ENCODE results near the gene TNS3. TPM values are rescaled to one million over a fixed set of nuclear protein-coding genes. Genes with fewer than 3 reads are reported as not detected.

Gene TNS3
- total and polyA plus RNA-seq, 2 of the 13 experiments (the other 11 are each of a cell fraction or from before 2014, with no cell fraction given), result 52.9 to 55.7 TPM

DNA sequence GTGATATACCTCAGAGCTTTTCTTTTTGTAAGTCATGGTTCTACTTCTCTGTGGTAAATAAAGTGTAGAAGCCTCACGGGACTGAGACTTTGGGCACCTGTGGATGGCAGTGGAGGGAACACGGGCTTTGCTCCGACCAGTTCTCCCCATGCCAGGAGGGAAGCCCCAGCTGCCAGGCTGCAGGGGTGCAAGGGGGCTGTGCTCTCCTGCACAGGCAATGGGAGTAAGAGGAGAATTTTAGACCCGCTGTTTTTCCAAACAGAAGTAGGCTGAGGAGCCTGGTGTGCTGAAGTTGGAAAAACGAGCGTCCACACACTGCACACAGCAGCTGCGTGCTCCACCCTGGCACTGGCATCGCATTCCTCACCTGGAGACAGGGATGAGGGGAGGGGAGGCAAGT lies 282.4 kb downstream of the TNS3 start:
- Histone ChIP-seq H3K9me3 (ENCODE audit: low read length) (no peaks in the 10 kb centered on the region), H3K79me2 (ENCODE audit: insufficient read depth, low read length) (no peaks in the 10 kb centered on the region), H2AFZ (ENCODE audit: low read length) (no peak overlapping the region), H3K4me1 (ENCODE audit: insufficient read depth, low read length) (peaks cover 15% of the 10 kb centered on the region), H3K27me3 (ENCODE audit: control insufficient read depth in 1 of 2, insufficient read depth in 2 of 2, low read length in 2 of 2) (no peaks in the 10 kb centered on the region), H4K20me1 (ENCODE audit: insufficient read depth, low read length) (peaks cover 40% of the 10 kb centered on the region), H3K9ac (ENCODE audit: insufficient read depth, low read depth, low read length) (no peak overlapping the region), H3K27ac (ENCODE audit: extremely low read length, insufficient read depth, low read length) (no peak overlapping the region), H3K36me3 (replicated peaks in 1 of 2; ENCODE audit: control insufficient read depth in 1 of 2, insufficient read depth in 2 of 2, low read length in 2 of 2) (peaks cover 47 to 90% of the 10 kb centered on the region in 2 experiments), H3K4me2 (ENCODE audit: low read depth, low read length) (no peak overlapping the region), H3K4me3 (replicated peaks in 1 of 3; ENCODE audit: insufficient read depth in 1 of 3, low read depth in 2 of 3, low read length in 3 of 3) (no peak overlapping the region)
- in situ Hi-C loops (cut with HindIII; ENCODE audit: extremely low pct_ligation_motif_present, low pct_unique_long_range_greater_than_20kb) (loop anchor here (25.0 kb wide), 1 partner anchor 538 kb away; no protein-coding TSS in a partner anchor), intact Hi-C loops (cut with micrococcal nuclease; ENCODE audit: unreplicated experiment) (no loop called here)
- DNase-seq (ENCODE audit: low spot score) (no peak), FAIRE-seq (no peak), ATAC-seq (no peak)
- WGBS (ENCODE audit: low lambda C conversion rate), result 94% methylated on average over 7 of the region's 8 CpGs
- CTCF ChIA-PET (ENCODE audit: low intra/inter-chr PET ratio, low total read pairs), result no interaction called here
- POLR2A ChIA-PET, result no interaction called here
- TSS peak; percentile 27 for BruUV-seq (replicated peaks)
- TF ChIP-seq KMT2B (CRISPR knock-in tag; IDR thresholded peaks at IDR 0.05), result no peak

DNA sequence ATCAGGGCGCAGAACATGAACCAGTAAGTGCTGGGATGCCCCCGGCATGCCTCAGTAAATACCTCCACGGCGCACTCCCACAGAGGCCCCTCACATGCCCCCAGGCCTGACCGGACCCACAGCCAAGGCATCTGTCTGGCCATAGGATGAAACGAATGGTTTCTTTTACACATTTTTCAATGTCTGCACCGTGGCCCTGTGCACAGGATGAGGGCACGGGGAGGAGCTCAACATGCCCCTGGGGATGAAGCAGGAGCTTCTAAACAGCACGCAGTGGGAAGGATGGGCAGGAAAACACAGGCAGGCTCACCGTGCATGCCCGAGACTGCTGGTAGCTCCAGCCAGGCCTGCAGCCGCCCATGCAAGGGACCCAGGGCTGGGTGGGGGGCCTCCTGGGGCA lies 283.3 kb downstream of the TNS3 start:
- TF ChIP-seq RBM22 (optimal IDR thresholded peaks at IDR 0.05; ENCODE audit: low read length) (peak; percentile 58), AGO2 (optimal IDR thresholded peaks at IDR 0.05; ENCODE audit: low read depth, low read length) (peak; percentile 37)
- TF ChIP-seq, protein P1, sequence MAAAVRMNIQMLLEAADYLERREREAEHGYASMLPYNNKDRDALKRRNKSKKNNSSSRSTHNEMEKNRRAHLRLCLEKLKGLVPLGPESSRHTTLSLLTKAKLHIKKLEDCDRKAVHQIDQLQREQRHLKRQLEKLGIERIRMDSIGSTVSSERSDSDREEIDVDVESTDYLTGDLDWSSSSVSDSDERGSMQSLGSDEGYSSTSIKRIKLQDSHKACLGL (CRISPR knock-in tag; IDR thresholded peaks at IDR 0.05), result no peak
- POLR2A ChIA-PET, result no interaction called here

More for the DNA sequence above, 283.3 kb downstream of the TNS3 start:
- ATAC-seq (no peak), DNase-seq (ENCODE audit: low spot score) (no peak), FAIRE-seq (no peak)
- H4K20me1 ChIP-seq (ENCODE audit: insufficient read depth, low read length), result peaks cover 45% of the 10 kb centered on the region
- no peaks in the 10 kb centered on the region for H3K79me2 ChIP-seq (ENCODE audit: insufficient read depth, low read length)
- H3K27ac ChIP-seq (ENCODE audit: extremely low read length, insufficient read depth, low read length), result no peak overlapping the region
- no peaks in the 10 kb centered on the region for H3K27me3 ChIP-seq (ENCODE audit: control insufficient read depth in 1 of 2, insufficient read depth in 2 of 2, low read length in 2 of 2)
- CTCF ChIA-PET (ENCODE audit: low intra/inter-chr PET ratio, low total read pairs), result no interaction called here
- WGBS (ENCODE audit: low lambda C conversion rate), result 97% methylated on average over 10 of the region's 12 CpGs
- H3K36me3 ChIP-seq (replicated peaks in 1 of 2; ENCODE audit: control insufficient read depth in 1 of 2, insufficient read depth in 2 of 2, low read length in 2 of 2), result peaks cover 45 to 90% of the 10 kb centered on the region in 2 experiments
- H3K9me3 ChIP-seq (ENCODE audit: low read length), result no peaks in the 10 kb centered on the region
- H3K4me3 ChIP-seq (replicated peaks in 1 of 3; ENCODE audit: insufficient read depth in 1 of 3, low read depth in 2 of 3, low read length in 3 of 3), result no peak overlapping the region
- no peak overlapping the region for H3K9ac ChIP-seq (ENCODE audit: insufficient read depth, low read depth, low read length)
- H3K4me1 ChIP-seq (ENCODE audit: insufficient read depth, low read length), result peaks cover 24% of the 10 kb centered on the region
- in situ Hi-C loops (cut with HindIII; ENCODE audit: extremely low pct_ligation_motif_present, low pct_unique_long_range_greater_than_20kb), result loop anchor here (25.0 kb wide), 1 partner anchor 539 kb away; no protein-coding TSS in a partner anchor
- intact Hi-C loops (cut with micrococcal nuclease; ENCODE audit: unreplicated experiment), result no loop called here
- no peak overlapping the region for H2AFZ ChIP-seq (ENCODE audit: low read length)
- no TSS peak for BruUV-seq (replicated peaks)
- H3K4me2 ChIP-seq (ENCODE audit: low read depth, low read length), result no peak overlapping the region

All from HepG2 (cell line).